ENCODE measurements around the gene TMEM39A. TPM values are rescaled to one million over a fixed set of nuclear protein-coding genes. Genes with fewer than 3 reads are reported as not detected.

Gene TMEM39A, protein sequence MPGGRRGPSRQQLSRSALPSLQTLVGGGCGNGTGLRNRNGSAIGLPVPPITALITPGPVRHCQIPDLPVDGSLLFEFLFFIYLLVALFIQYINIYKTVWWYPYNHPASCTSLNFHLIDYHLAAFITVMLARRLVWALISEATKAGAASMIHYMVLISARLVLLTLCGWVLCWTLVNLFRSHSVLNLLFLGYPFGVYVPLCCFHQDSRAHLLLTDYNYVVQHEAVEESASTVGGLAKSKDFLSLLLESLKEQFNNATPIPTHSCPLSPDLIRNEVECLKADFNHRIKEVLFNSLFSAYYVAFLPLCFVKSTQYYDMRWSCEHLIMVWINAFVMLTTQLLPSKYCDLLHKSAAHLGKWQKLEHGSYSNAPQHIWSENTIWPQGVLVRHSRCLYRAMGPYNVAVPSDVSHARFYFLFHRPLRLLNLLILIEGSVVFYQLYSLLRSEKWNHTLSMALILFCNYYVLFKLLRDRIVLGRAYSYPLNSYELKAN
- polyA plus RNA-seq (2013), result 36.0 and 38.7 TPM in 2 replicates

DNA sequence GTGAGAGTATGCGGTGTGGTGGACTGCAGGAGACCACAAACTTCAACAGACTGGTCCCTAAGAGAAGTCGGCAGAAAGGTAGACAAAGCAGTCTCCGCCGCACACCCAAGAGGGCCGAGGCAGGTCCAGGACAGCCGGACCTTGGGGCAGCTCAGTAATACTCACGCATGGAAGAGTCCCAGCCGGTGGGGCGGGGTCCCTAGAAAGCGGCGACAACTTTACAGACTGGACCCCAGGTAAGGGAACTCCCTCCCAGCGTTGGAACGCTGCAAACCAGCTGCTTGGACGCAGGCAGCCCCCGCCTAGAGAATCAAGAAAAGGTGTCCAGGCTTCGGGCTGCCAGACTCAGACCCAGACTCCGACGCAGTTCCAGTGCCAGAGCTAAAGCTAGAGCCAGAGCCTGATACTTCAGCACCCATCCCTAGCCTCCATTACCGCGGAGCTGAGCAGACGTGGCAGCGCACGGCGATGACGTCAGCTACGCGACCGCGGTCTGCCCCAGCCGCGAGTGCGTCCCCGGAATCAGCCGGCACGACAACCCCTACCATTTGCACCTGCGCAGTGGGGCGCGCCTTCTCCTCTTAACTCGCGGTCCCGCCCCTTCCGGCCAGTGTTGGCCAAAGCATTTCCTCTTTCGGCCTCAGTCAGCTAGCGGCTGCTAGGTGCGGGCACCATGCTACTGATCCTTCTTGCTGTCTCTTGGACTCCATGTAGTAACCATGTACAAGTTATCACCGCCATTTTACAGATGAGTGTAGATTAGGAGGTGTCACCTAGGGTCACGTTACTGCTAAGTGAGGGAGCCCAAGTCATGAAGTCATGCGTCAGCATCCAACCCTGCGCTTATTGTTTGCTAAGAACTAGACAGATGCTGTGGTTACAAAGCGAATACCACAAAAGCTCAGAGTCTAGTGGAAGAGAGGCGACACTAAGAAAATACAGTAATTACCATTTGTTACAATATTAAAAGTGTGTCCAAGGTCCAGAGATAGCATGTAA is at the start of gene TMEM39A:
Gene TMEM39A, minus strand, starts transcription at position 445 of the 999 bp plus-strand sequence. CDS start 1,541 bp downstream, outside the sequence.
- H3K18ac ChIP-seq (ENCODE audit: low read length), result peak within 1 kb of the TSS; percentile 74
- no peaks in the 10 kb centered on the region for H3K27me3 ChIP-seq (ENCODE audit: insufficient read depth, low read length)
- H4K8ac ChIP-seq (ENCODE audit: low read depth, low read length), result peak within 1 kb of the TSS; percentile 90
- H3K9ac ChIP-seq (ENCODE audit: low read length), result peak within 1 kb of the TSS; percentile 98
- peak within 1 kb of the TSS; percentile 90 for H3K4me2 ChIP-seq (ENCODE audit: low read length)
- no CpG with 5 or more reads among the region's 51 CpGs for WGBS (ENCODE audit: extremely low coverage, insufficient coverage, insufficient read length)
- peak within 1 kb of the TSS; percentile 80 for H2AFZ ChIP-seq (ENCODE audit: insufficient read depth, low read length, poor library complexity)
- peak within 1 kb of the TSS; percentile 30 for H3K27ac ChIP-seq (ENCODE audit: low read depth, low read length)
- H2AK5ac ChIP-seq (ENCODE audit: low read length), result peak within 1 kb of the TSS; percentile 70
- H2BK5ac ChIP-seq (ENCODE audit: low read depth, low read length, poor library complexity), result peak within 1 kb of the TSS; percentile 71
- H3K9me3 ChIP-seq (ENCODE audit: insufficient read depth, low read depth, low read length), result no peaks in the 10 kb centered on the region
- H3K23ac ChIP-seq (ENCODE audit: low read length), result no peak within 1 kb of the TSS
- H3K4me1 ChIP-seq (ENCODE audit: control insufficient read depth in 1 of 2, insufficient read depth in 2 of 2, low read length in 2 of 2), result peaks cover 2 to 4% of the 10 kb centered on the region in 2 experiments
- H3K4ac ChIP-seq (ENCODE audit: low read depth, low read length), result peak within 1 kb of the TSS; percentile 76
- peaks cover 4 to 9% of the 10 kb centered on the region in 2 experiments for H3K36me3 ChIP-seq (ENCODE audit: control insufficient read depth in 1 of 2, insufficient read depth in 2 of 2, low read length in 2 of 2)
- H4K12ac ChIP-seq (ENCODE audit: low read depth, low read length), result peak within 1 kb of the TSS; percentile 67
- peaks cover 6% of the 10 kb centered on the region for H3K79me1 ChIP-seq (ENCODE audit: low read length)
- H2BK120ac ChIP-seq (ENCODE audit: insufficient read depth, low read length, poor library complexity), result peak within 1 kb of the TSS; percentile 65
- H4K91ac ChIP-seq (ENCODE audit: low read depth, low read length), result peak within 1 kb of the TSS; percentile 78
- H2BK12ac ChIP-seq (ENCODE audit: low read length), result no peak within 1 kb of the TSS
- peaks cover 6% of the 10 kb centered on the region for H3K79me2 ChIP-seq (ENCODE audit: control insufficient read depth, insufficient read depth, low read length, poor library complexity)
- H3K14ac ChIP-seq (ENCODE audit: low read length), result peak within 1 kb of the TSS; percentile 88
- peak within 1 kb of the TSS; percentile 94 for H3K4me3 ChIP-seq (ENCODE audit: low read depth, low read length)
- DNase-seq, result peak; percentile 100

DNA sequence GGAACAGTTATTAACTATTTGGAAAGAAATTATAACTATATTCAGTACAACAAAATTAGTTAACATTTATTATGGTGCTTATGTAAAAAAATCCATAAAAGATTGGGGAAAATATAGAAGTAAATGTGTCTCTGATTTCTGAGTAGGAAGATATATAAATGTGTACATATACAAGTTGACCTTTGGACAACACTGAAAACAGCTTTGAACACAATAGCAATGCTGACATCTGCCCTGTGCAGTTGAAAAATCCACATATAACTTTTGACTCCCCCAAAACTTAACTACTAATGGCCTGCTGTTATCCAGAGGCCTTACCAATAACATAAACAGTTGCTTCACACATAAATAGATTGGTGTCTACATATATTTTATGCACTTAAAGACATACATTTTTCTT is 47.3 kb upstream of the TMEM39A start:
- no peak overlapping the region for H4K8ac ChIP-seq (ENCODE audit: low read depth, low read length)
- no peak overlapping the region for H3K14ac ChIP-seq (ENCODE audit: low read length)
- no peak for DNase-seq
- no peak overlapping the region for H3K4me2 ChIP-seq (ENCODE audit: low read length)
- H3K18ac ChIP-seq (ENCODE audit: low read length), result no peak overlapping the region
- no peaks in the 10 kb centered on the region for H3K79me2 ChIP-seq (ENCODE audit: control insufficient read depth, insufficient read depth, low read length, poor library complexity)
- no peak overlapping the region for H3K9ac ChIP-seq (ENCODE audit: low read length)
- no peak overlapping the region for H3K4ac ChIP-seq (ENCODE audit: low read depth, low read length)
- no peak overlapping the region for H4K12ac ChIP-seq (ENCODE audit: low read depth, low read length)
- no peak overlapping the region for H3K23ac ChIP-seq (ENCODE audit: low read length)
- H3K9me3 ChIP-seq (ENCODE audit: insufficient read depth, low read depth, low read length), result no peaks in the 10 kb centered on the region
- H2BK5ac ChIP-seq (ENCODE audit: low read depth, low read length, poor library complexity), result no peak overlapping the region
- no peaks in the 10 kb centered on the region for H3K79me1 ChIP-seq (ENCODE audit: low read length)
- no peaks in the 10 kb centered on the region for H3K27me3 ChIP-seq (ENCODE audit: insufficient read depth, low read length)
- no peak overlapping the region for H2AFZ ChIP-seq (ENCODE audit: insufficient read depth, low read length, poor library complexity)
- H2BK120ac ChIP-seq (ENCODE audit: insufficient read depth, low read length, poor library complexity), result no peak overlapping the region
- H2AK5ac ChIP-seq (ENCODE audit: low read length), result no peak overlapping the region
- H3K27ac ChIP-seq (ENCODE audit: low read depth, low read length), result no peak overlapping the region
- no peaks in the 10 kb centered on the region for H3K4me1 ChIP-seq (ENCODE audit: control insufficient read depth in 1 of 2, insufficient read depth in 2 of 2, low read length in 2 of 2)
- H4K91ac ChIP-seq (ENCODE audit: low read depth, low read length), result no peak overlapping the region
- no peak overlapping the region for H3K4me3 ChIP-seq (ENCODE audit: low read depth, low read length)
- peaks cover 13 to 18% of the 10 kb centered on the region in 2 experiments for H3K36me3 ChIP-seq (ENCODE audit: control insufficient read depth in 1 of 2, insufficient read depth in 2 of 2, low read length in 2 of 2)
- H2BK12ac ChIP-seq (ENCODE audit: low read length), result no peak overlapping the region

DNA sequence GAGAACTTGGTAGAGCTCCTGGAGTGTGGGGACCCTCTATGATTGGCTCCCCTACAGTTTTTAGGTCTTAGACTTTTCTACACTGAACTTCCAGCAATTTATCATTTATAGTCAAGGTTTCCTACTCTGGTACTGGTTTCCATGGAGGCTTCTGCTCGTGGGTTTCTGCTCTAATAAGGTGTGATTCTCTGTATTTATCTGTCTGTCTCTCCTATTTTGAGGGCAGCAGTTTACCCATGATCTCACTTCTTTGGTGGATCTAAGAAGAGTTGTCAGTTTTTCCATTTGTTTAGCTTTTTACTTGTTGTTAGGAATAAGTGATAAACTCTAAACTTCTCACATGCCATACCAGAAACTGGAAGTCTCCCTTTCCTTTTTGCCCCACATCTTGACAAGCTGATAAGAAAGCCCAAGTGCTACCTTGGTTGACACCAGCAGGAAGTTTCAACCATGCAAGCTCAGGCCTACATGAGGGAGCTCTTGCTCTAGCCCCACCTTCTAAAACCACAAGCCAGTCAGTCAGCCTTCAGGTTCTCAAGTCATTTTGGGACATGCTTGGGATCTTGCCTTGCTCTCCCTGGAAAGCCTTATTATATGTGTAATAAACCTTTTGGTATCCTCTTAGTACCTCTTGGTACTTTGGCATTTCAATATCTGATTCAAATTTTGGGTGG is 44.9 kb upstream of the TMEM39A start:
- WGBS (ENCODE audit: extremely low coverage, insufficient coverage, insufficient read length), result no CpG with 5 or more reads among the region's 1 CpG
- no peaks in the 10 kb centered on the region for H3K4me1 ChIP-seq (ENCODE audit: control insufficient read depth in 1 of 2, insufficient read depth in 2 of 2, low read length in 2 of 2)
- H3K4me3 ChIP-seq (ENCODE audit: low read depth, low read length), result no peak overlapping the region
- H2AK5ac ChIP-seq (ENCODE audit: low read length), result no peak overlapping the region
- H3K9me3 ChIP-seq (ENCODE audit: insufficient read depth, low read depth, low read length), result no peaks in the 10 kb centered on the region
- H3K9ac ChIP-seq (ENCODE audit: low read length), result no peak overlapping the region
- no peak overlapping the region for H2AFZ ChIP-seq (ENCODE audit: insufficient read depth, low read length, poor library complexity)
- no peak overlapping the region for H2BK12ac ChIP-seq (ENCODE audit: low read length)
- no peak overlapping the region for H4K12ac ChIP-seq (ENCODE audit: low read depth, low read length)
- H3K27ac ChIP-seq (ENCODE audit: low read depth, low read length), result no peak overlapping the region
- H4K8ac ChIP-seq (ENCODE audit: low read depth, low read length), result no peak overlapping the region
- no peak overlapping the region for H3K23ac ChIP-seq (ENCODE audit: low read length)
- no peak overlapping the region for H3K18ac ChIP-seq (ENCODE audit: low read length)
- no peaks in the 10 kb centered on the region for H3K79me2 ChIP-seq (ENCODE audit: control insufficient read depth, insufficient read depth, low read length, poor library complexity)
- H4K91ac ChIP-seq (ENCODE audit: low read depth, low read length), result no peak overlapping the region
- no peak overlapping the region for H2BK5ac ChIP-seq (ENCODE audit: low read depth, low read length, poor library complexity)
- H3K79me1 ChIP-seq (ENCODE audit: low read length), result no peaks in the 10 kb centered on the region
- H3K4me2 ChIP-seq (ENCODE audit: low read length), result no peak overlapping the region
- H3K4ac ChIP-seq (ENCODE audit: low read depth, low read length), result no peak overlapping the region
- H2BK120ac ChIP-seq (ENCODE audit: insufficient read depth, low read length, poor library complexity), result no peak overlapping the region
- no peak overlapping the region for H3K14ac ChIP-seq (ENCODE audit: low read length)
- no peaks in the 10 kb centered on the region for H3K27me3 ChIP-seq (ENCODE audit: insufficient read depth, low read length)
- H3K36me3 ChIP-seq (ENCODE audit: control insufficient read depth in 1 of 2, insufficient read depth in 2 of 2, low read length in 2 of 2), result peaks cover 11 to 16% of the 10 kb centered on the region in 2 experiments
- no peak for DNase-seq

DNA sequence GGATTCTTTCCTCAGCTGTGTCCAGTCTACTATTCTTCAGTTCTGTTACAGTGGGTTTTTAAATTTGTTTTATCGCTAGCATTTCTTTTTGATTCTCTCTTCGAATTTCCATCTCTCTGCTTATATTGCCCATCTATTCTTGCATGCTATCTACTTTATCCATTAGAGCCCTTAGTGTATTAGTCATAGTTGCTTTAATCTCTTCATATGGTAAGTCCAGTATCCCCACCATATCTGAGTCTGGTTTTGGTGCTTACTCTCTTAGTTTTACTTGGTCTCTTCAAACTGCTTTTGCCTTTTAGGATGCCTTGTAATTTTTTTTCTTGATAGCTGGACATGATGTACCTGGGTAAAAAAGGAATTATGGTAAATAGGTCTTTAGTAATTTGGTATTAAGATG is 44.0 kb upstream of the TMEM39A start:
- no peak overlapping the region for H2BK12ac ChIP-seq (ENCODE audit: low read length)
- H3K79me1 ChIP-seq (ENCODE audit: low read length), result no peaks in the 10 kb centered on the region
- H3K4me3 ChIP-seq (ENCODE audit: low read depth, low read length), result no peak overlapping the region
- no peaks in the 10 kb centered on the region for H3K9me3 ChIP-seq (ENCODE audit: insufficient read depth, low read depth, low read length)
- H3K23ac ChIP-seq (ENCODE audit: low read length), result no peak overlapping the region
- H2BK5ac ChIP-seq (ENCODE audit: low read depth, low read length, poor library complexity), result no peak overlapping the region
- no peaks in the 10 kb centered on the region for H3K4me1 ChIP-seq (ENCODE audit: control insufficient read depth in 1 of 2, insufficient read depth in 2 of 2, low read length in 2 of 2)
- no peak overlapping the region for H3K4me2 ChIP-seq (ENCODE audit: low read length)
- H3K18ac ChIP-seq (ENCODE audit: low read length), result no peak overlapping the region
- H3K9ac ChIP-seq (ENCODE audit: low read length), result no peak overlapping the region
- H4K8ac ChIP-seq (ENCODE audit: low read depth, low read length), result no peak overlapping the region
- H3K36me3 ChIP-seq (ENCODE audit: control insufficient read depth in 1 of 2, insufficient read depth in 2 of 2, low read length in 2 of 2), result peaks cover 9 to 14% of the 10 kb centered on the region in 2 experiments
- no peak overlapping the region for H3K14ac ChIP-seq (ENCODE audit: low read length)
- H3K27ac ChIP-seq (ENCODE audit: low read depth, low read length), result no peak overlapping the region
- H3K79me2 ChIP-seq (ENCODE audit: control insufficient read depth, insufficient read depth, low read length, poor library complexity), result no peaks in the 10 kb centered on the region
- WGBS (ENCODE audit: extremely low coverage, insufficient coverage, insufficient read length), result no CpG with 5 or more reads among the region's 2 CpGs
- H3K27me3 ChIP-seq (ENCODE audit: insufficient read depth, low read length), result no peaks in the 10 kb centered on the region
- H2AK5ac ChIP-seq (ENCODE audit: low read length), result no peak overlapping the region
- no peak overlapping the region for H4K91ac ChIP-seq (ENCODE audit: low read depth, low read length)
- no peak overlapping the region for H2BK120ac ChIP-seq (ENCODE audit: insufficient read depth, low read length, poor library complexity)
- no peak for DNase-seq
- no peak overlapping the region for H4K12ac ChIP-seq (ENCODE audit: low read depth, low read length)
- no peak overlapping the region for H2AFZ ChIP-seq (ENCODE audit: insufficient read depth, low read length, poor library complexity)
- no peak overlapping the region for H3K4ac ChIP-seq (ENCODE audit: low read depth, low read length)

All from trophoblast cell (in vitro differentiated cells and primary cell).